ENCODE results near the gene CWF19L1.

The CWF19L1 gene

GRCh38 chr10:100254191-100254590 is 13.2 kb downstream of the CWF19L1 start:
- TF ChIP-seq CTCF (IDR thresholded peaks at IDR 0.05; ENCODE audit: insufficient read depth, low read length, missing control alignments), result no peak
- POLR2A ChIA-PET, result no interaction called here

GRCh38 chr10:100253041-100253440 is 14.4 kb downstream of the CWF19L1 start:
- POLR2A ChIA-PET, result no interaction called here
- no peak for DNase-seq (ENCODE audit: low read depth, low spot score)
- TF ChIP-seq CTCF (IDR thresholded peaks at IDR 0.05; ENCODE audit: insufficient read depth, low read length, missing control alignments), result no peak
- CTCF ChIA-PET, result no interaction called here
- H3K4me3 ChIP-seq (ENCODE audit: low read depth, low read length), result no peak overlapping the region

More at GRCh38 chr10:100254191-100254590, 13.2 kb downstream of the CWF19L1 start:
- H3K4me3 ChIP-seq (ENCODE audit: low read depth, low read length), result no peak overlapping the region
- CTCF ChIA-PET, result interaction anchor here (1.2 kb wide), 1 partner anchor 8 kb away, joined by 3 read pairs; no protein-coding TSS in a partner anchor
- no peak for DNase-seq (ENCODE audit: low read depth, low spot score)

GRCh38 chr10:100248820-100249219 is 18.6 kb downstream of the CWF19L1 start:
- no peak for TF ChIP-seq CTCF (IDR thresholded peaks at IDR 0.05; ENCODE audit: insufficient read depth, low read length, missing control alignments)
- ChIA-PET POLR2A (no interaction called here), CTCF (interaction anchor here (0.6 to 1.9 kb wide), 3 partner anchors 8 to 403 kb away, joined by 3 to 6 read pairs (median 5); no protein-coding TSS in a partner anchor)
- DNase-seq (ENCODE audit: low read depth, low spot score), result no peak
- H3K4me3 ChIP-seq (ENCODE audit: low read depth, low read length), result no peak overlapping the region

GRCh38 chr10:100245484-100246220 is 21.8 kb downstream of the CWF19L1 start:
- DNase-seq (ENCODE audit: low read depth, low spot score), result no peak
- TF ChIP-seq CTCF (IDR thresholded peaks at IDR 0.05; ENCODE audit: insufficient read depth, low read length, missing control alignments), result no peak
- ChIA-PET POLR2A (interaction anchor here (0.6 kb wide), 1 partner anchor 10 kb away, joined by 4 read pairs; no protein-coding TSS in a partner anchor), CTCF (no interaction called here)
- H3K4me3 ChIP-seq (ENCODE audit: low read depth, low read length), result no peak overlapping the region

GRCh38 chr10:100239851-100240250 is 27.6 kb downstream of the CWF19L1 start:
- POLR2A ChIA-PET, result no interaction called here
- no peak for DNase-seq (ENCODE audit: low read depth, low spot score)
- CTCF ChIA-PET, result interaction anchor here (1.0 to 3.8 kb wide), 9 partner anchors 8 to 396 kb away, joined by 3 to 18 read pairs (median 4); no protein-coding TSS in a partner anchor
- no peak for TF ChIP-seq CTCF (IDR thresholded peaks at IDR 0.05; ENCODE audit: insufficient read depth, low read length, missing control alignments)
- no peak overlapping the region for H3K4me3 ChIP-seq (ENCODE audit: low read depth, low read length)

- no peak for TF ChIP-seq CTCF (IDR thresholded peaks at IDR 0.05; ENCODE audit: insufficient read depth, low read length, missing control alignments)
- CTCF ChIA-PET, result interaction anchor here (0.8 to 3.8 kb wide), 4 partner anchors 12 to 393 kb away, joined by 3 to 18 read pairs (median 3); no protein-coding TSS in a partner anchor
- DNase-seq (ENCODE audit: low read depth, low spot score), result no peak
- H3K4me3 ChIP-seq (ENCODE audit: low read depth, low read length), result no peak overlapping the region
- POLR2A ChIA-PET, result no interaction called here
Observed at GRCh38 chr10:100238429-100238828, 29.0 kb downstream of the CWF19L1 start.
